CD4-positive, alpha-beta T cell treated with Interleukin-15 for 1 hour (primary cell): Measurements from ENCODE around the gene NELL1.

ENCODE experiments used
- DNase-seq: peaks from one replicate; pipeline ENCODE4 v3.0.0-alpha.2; 2020

NELL1 gene

DNA sequence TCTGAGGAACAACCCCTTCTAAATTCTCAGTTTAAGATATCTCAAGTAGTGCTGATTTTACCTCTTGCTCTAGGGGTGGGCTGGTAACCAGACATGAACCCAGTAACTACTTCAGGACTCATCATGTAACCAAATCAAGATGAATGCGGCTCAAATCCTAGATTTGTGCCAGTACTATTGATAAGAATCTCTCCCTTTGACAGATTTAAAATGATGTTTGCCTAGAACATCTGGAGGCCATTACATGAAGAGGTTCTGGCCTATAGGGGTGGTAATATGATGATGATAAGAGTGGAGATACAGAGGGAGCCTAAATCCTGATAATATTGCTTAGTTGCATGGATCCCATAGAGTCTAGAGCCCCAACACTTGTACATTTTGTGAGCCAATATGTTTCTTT lies 850.9 kb downstream of the NELL1 start:
- no peak for DNase-seq

DNA sequence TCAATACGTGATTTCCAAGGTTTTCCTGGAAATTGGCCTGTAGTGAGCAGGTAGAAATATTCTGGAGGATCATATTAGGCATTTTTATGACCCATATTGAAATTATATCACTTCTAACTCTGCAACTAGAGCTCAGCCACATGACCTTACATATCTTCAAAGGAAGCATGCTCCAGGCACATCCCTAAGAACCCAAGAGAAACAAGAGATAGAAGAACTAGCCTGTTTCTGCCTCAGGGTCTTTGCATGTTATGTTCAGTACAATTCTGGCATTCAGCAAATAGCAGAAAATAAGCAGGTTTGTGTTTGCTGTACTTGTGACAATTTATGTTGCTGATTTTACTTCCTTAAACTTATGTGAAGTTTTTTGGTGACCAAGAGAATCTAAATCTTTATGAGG lies 859.8 kb downstream of the NELL1 start:
- no peak for DNase-seq

DNA sequence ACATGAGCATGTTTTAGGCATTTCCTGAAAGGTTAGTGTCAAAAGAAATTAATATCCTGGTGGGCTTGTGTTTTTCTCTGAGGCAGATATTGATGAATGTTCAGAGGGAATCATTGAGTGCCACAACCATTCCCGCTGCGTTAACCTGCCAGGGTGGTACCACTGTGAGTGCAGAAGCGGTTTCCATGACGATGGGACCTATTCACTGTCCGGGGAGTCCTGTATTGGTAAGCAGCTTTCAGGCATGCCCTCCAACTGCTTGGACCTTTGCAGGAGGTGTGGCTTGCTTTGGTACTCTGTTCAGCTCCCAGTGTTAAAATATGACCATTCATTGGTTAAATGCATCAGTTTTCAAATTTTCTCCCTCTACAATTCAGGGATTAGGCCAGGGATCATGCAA lies 864.9 kb downstream of the NELL1 start:
- no peak for DNase-seq

DNA sequence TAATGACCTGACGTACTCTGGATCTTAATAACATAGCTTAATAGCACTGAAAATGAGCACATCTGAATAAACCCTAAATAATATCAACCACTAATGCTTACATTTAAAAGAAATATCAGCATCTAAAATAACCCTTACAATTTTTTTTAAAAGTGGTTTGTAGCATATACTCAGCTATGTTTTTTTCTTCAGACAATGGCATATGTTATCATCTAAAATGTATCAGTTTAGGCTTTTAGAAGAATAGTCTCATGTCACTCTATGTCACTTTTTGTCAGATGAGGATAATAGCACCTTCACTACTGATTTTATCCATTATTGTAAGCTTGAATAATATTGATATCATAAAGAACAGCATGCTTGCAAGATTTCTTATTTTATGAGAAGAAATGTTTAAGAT lies 868.6 kb downstream of the NELL1 start:
- no peak for DNase-seq

DNA sequence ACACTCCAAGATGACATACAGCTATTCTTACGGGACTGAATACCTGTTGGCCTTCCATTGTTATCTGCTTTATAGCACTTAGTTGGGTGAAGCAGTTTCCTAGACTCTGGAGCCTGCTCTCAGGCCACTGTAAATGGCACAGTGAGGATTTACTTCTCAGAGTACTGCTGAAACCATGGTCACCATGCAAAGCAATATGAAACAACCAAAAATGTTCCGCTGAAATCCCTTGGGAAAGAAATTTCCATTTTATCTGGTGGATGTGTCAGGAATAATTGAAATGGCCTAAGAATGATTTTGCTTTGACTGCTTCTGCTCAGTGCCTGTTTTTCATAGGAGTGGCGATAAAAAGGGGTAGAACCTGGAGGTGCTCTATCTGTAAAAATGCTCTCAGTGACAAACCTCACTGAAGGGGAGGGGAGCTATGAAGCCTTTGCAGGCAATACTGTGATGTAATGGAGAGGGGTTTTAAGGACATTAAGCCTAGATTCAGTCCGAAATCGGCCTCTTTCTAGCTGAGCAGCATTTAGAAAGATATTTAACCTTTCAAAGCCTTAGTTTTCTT lies 871.9 kb downstream of the NELL1 start:
- no peak for DNase-seq

DNA sequence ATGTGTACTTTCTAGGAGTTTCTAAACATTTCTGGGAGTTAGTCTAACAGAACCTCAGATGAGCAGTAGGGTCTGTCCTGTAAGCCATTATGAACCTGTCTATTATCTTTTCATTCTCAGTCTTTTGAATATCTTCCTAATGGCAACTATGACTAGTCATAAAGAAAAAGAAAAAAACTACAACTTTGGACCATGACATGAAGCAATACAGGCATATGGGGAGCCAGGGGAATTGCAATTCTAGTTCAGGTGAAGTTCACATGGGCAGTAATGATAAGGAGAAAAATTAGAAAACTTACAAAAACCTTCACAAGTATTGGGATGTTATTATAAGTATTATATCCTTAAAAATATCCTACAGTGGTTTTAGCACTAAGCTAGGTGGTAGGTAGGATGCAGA lies 874.5 kb downstream of the NELL1 start:
- no peak for DNase-seq

DNA sequence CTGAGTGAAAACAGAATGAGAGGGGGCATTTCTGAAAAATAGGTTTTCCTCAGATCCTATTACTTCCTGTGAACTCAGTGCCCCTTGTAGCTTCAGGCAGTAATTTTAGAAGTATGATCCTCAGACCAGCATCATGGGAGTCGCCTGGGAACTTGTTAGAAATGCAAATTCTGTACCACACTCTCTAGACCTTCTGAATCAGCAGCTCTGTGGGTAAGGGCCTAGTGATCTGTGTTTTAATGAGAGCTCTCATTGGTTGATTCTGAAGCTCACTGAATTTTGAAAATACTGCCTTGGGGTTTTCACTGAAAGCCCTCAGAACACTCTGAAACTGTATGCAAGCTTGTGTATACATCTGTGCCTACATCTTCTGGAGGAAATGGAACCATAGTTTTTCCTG lies 876.3 kb downstream of the NELL1 start:
- DNase-seq: no peak

DNA sequence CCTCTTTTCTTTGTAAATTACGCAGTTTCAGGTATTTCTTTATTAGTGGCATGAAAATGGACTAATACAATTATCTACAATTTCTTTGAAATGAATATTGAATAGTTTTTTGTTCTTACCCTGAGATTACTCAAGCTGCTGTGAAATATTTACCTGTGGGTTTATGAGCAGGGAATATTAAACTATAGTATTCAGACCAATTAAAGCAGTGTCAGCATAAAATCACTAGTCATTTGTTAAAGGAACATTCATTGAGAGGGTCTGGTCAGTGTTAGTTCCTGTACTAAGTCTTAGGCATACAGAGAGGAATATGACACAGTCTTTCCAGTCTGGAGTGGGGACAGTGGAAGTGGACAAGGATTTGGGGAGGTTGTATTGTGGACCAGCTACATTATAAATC lies 877.3 kb downstream of the NELL1 start:
- DNase-seq: no peak

DNA sequence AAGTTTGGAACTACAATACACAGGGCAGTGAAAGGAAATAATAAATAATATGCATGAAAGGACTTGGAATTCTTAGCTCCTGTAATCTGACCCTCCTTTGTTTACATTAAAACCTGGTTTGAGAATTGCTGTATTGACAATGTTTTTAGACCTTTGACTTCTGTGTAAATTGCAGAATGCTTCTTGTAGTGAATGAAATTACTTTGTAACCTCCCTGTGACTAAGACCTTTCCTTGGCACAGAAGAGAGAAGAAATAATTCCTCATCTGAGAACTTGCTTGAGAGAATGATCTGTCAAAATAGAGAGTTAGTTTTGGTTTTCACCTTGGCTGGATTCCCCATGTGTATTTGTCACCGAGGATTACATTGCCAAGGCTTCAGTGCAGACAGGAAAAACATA lies 883.5 kb downstream of the NELL1 start:
- DNase-seq: no peak

DNA sequence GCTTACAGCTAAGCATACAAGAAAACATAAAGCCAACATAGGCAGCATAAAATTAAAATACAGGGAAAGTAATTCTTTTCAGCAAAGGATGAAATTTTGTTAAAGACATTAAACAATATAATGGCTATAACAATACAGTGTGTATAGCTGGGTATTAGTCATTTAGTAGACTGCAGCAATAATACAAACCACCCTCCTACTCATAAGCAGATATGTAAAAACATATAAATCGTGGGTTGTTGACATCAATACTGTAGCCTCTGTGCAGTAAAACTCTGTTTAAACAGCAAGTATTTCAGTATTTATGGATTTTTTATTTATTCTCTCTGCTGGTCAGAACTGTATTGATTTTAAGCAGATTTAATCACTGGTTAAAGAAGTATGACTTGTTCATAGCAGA lies 884.4 kb downstream of the NELL1 start:
- no peak for DNase-seq

DNA sequence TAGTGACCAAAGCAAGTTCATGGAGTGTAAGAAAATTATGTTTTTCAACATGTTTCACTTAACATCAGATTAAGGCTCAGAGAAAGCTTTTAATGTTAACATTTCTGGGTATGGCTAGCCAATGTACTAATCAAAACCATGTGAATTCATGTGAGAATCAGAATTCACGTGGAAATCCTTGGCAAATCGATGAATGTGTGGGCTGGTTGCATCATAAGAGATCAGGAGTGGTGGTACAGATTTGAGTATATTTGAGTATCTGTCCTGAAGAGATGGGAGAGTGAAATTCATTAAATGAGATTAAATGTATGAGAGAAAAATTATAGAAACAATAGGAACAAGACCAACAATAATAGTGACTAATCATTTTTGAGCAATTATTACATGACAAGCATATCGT lies 884.9 kb downstream of the NELL1 start:
- no peak for DNase-seq

DNA sequence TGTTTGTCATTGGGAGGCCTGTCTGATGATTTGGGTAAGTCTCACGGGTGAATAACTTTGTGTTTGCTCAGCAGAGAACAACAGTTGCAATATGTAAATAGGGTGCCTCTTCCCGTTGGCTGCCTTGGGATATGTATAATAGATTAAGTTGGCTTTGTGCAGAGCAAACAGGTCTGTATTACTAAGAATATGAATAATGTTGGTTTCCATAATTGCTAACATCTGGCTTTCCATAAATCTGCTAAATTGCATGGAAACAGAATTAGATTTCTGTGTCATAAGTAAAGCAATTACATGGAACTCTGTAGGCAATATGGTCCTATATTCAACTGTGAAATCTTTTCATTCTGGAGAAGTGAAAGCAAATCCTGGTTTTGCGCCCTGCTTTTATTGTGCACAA lies 887.5 kb downstream of the NELL1 start:
- DNase-seq: no peak

DNA sequence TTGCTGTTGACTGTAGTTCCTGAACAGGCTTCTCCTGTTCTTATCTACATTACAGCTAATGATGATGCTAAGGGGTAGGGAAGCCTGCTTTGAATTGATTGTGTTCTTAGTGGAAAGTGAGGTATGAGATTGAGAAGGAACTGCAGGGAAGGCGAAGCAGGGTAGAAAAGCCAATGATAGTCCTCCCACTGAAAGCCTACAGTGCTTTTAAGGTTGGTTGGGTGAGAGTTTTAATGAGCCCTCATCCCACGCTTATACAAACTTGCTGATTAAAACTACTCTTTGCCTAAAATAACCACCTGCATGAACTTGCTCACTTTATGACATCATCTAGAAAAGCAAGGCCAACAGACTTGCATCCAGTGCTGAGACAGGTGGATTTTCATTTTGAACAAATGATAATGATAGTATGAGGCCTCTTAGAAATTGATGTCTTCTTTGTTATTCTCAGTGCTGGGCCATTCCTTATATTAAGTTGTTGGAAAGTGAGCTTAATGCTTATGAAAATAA lies 891.1 kb downstream of the NELL1 start:
- DNase-seq: no peak

DNA sequence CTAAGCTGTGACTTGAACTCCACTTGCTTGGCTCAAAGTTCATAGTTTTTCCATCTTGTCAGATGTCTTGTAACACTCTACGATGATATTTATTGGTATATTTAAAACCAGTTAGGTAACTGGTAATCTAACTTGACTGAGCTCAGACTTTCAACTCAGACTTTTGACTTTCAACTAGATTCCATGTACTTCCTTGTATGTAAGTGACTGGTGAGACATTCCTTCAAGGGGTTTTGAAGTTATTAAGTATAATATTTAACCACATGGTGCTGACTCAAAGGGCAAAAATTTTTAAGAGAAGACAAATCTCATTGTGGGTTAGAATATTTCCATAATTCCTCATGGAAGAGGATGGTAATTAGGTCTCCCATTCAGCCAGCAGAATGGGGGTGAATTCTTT lies 892.2 kb downstream of the NELL1 start:
- no peak for DNase-seq

DNA sequence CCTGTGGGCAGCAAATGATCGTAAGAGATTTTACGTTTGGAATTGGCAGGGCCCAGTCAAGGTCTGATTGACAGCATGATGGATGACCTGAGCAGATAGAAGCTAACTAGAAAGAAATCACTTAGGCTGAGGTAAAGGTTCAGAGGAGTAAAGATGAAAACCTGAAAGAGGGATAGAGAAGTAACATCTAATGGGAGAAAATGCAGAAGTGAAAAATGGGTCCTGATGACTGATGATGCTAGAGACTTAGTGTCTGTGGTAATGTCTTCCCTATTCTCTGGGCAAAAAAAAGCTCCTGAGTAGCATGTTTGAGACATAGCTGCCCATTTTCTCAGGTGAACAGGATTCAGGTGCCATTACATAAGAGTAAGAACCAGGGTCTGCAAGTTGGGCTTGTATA lies 894.7 kb downstream of the NELL1 start:
- DNase-seq: no peak

DNA sequence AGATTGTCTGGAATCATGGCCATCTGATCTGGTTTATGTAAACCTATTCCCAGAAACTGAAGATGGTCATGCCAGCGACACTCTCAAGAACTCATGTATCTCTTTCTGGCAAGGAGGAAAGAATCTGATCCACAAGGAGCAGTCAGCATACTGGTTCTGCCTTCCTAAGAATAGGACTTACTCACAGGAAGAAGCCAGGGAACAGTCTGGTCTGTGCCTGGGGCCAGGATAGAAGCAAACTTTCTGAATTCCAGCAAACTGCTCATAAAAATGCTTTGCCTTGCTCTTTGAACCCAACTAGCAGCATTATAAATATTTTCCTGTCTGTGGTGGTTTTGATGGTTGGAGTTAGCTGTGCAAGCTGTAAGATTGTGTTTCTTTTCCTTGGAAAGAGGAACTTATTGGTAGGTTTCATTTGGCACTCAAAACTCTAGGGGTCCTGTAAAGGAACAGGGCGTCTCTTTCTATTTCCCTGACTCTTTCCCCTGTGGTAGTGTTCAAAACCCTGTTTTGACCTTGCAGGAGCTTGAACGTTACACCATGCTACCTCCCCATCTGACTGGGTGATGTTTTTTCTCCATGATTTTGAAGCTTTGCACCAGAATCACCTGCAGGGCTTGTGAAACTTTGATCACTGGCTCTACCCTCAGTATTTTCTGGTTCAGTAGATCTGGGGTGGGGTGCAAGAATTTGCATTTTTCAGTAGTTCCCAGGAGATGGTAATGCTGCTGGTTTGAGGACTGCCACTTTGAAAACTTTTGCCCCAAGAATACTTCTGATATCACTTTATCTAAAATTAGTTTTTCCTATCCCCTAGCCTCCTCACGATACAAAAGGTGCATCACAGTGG lies 895.7 kb downstream of the NELL1 start:
- no peak for DNase-seq

DNA sequence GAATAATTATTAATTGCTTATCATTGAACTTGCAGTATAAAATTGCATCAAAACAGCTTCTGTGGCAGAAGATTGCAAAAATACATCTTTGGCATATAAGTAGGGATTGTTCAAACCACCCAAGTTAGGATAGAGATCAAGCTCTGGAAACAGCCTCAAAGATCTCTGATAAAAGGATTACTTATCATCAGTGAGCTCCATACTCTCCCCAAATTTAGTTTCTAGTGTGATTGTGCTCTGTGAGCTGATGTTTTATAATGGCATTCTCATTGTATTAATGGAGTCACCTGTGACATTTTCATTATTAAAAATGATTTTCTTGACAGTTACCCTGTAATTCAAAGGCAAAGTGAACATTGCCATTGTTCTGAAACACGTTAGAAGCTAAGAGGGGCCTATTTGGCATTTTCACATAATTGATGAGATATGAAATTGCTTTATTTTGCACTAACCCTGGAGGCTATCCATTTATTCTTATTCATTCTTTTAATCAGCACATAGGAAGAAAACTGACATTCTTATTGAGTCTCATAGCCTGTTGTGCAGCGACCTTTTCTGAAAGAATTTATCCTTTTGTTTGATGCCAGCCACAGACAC lies 897.2 kb downstream of the NELL1 start:
- DNase-seq: no peak

DNA sequence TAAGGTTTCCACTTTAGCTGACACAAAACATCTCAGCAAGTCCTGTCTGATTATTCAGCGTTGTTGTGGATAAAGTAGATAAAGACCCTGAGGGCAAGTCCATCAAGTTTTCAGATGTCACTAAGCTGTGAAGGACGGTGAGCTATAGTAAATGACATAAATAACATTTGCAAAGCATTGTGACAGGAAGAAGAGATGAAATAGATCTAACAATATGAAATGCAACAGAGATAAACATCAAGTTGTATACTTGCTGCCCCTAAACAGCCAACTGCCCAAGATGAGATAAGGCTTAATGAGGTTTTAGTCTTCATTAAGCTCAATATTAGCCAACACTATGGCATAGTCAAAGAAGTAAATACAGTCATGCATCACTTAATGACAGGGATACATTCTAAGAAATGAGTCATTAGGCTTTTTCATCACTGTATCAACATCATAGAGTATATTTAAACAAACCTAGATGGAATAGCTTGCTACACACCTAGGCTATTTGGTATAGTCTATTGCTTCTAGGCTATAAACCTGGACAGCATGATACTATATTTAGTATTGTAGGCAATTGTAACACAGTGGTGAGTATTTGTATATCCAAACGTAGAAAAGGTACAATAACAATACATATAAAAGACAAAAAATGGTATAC lies 898.4 kb downstream of the NELL1 start:
- no peak for DNase-seq

DNA sequence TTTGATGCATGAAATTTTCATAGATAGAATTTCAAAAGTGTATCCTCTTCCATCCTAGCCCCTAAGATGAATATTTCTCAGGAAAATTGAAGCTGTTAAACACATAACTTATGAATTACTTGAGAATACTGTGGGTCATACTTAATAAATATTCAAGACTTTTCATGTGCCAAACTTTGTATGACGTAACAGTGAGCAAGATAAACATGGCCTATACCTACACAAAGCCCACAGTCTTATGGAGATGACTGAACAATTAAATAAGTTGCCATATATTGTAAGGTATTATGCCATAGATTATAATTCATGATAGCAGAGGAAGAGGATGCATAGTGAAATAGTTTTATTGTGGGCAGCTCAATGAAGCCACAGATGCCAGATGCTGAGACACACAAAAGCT lies 902.8 kb downstream of the NELL1 start:
- DNase-seq: no peak

DNA sequence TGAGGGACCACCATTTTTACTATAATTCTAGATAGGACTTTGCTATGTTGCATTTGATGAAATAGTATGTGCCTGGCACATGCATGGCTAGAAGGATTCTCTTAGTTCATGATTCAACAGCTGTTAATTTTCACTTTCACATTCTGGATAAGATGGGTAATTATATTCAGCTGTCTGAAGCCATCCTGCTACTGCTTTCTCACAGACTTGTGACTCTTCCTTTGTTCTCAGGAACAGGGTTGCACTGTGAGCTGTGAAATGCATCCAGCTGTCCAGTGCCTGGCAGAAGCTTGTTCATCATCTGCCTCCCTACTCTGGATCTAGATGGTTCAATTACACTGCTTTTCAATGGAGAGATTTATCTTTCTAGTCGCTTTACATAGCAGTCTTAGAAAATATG lies 913.4 kb downstream of the NELL1 start:
- no peak for DNase-seq

DNA sequence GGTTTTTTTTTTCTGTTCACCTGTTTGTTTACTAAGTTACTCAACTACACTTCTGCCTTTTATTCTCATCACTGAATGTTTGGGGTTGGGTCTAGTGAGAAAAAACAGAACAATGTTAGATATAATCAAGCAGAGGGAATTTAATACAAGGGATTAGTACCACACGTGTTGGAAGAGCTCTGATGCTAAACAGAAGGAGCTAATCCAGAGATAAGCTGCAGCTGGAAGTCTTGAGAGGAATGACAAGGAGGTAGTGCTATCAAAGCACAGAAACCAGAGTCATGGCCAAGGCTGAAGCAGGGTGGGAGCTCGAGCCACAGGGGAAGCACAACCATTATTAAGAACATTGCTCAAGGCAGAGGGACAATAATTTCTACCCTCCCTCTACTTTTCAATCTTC lies 919.4 kb downstream of the NELL1 start:
- DNase-seq: no peak

DNA sequence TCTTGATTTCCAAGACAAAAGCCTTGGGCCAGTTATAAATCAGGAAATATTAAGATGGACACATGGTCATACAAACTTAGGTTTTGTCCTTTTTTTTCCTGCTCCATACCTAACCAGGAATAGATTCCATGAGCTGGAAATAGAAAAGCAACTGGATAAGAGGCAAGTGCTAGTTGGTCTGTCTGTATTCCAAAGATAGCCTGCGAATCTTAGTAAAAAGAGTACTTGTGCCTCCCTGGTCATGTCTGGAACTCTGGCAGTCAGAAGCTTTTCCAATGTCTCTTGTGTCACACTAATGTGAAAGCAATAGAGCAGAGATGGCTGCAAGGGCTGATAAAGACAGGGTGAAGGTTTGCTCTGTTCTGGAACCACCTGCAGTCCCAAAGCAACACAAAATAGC lies 933.3 kb downstream of the NELL1 start:
- DNase-seq: no peak

DNA sequence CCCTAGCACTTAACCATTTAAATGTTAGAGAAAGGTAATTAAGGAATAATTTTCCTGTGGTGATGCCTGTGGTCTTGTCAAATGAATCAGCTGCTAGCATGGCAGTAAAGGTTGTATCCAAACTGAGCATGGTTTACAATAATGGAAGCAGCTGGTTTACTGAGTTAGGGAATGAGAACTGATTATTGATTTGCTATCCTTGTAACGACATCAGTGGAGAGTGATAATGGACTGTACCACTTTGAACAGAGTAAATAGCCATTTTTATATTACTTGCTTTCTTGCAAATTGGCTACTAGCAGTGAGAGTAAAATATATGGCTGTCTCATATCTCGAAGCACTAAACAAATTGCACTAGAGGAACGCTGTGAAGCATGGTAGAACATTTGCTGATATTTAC lies 934.5 kb downstream of the NELL1 start:
- no peak for DNase-seq

DNA sequence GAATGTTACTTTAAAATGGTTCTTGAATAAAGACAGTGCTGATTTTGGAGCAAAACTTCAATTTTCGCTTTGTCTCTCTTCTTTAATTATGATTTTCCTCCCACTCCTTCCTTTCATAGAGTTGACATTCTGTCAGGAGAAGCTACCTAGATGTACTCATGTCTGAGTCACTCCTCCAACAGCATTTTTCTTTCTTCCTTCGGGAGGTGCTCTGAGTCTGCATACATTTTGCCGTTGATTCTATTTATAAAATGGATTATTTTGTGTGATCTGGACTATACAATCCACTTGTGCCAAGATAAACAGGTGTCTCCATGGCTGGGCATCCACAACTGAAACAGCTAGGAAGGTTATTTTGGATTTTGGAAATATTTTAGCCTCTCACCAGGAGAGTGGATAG lies 935.2 kb downstream of the NELL1 start:
- DNase-seq: no peak
